Astrocyte of the spinal cord (primary cell): ENCODE data around the gene DAG1.

Experiments used
- DNase-seq: peaks from one replicate; pipeline ENCODE4 v3.0.0; 2011; ENCODE audit warnings: low read depth, low spot score
- H3K4me3 ChIP-seq: 2 replicates; pipeline ENCODE4 v1.5.1; 2011; ENCODE audit warnings: low read depth, mild to moderate bottlenecking, low read length, moderate library complexity
- in situ Hi-C: cut with HindIII; loops from 2 replicates; pipeline ENCODE4 v1.10.0; 2017; ENCODE audit warnings: low sequenced_read_pairs
- TF ChIP-seq, protein P1 (sequence below): IDR thresholded peaks from 2 replicates; pipeline ENCODE4 v1.5.1; 2012; ENCODE audit warnings: low read depth, mild to moderate bottlenecking, low read length, inconsistent platforms

DAG1 gene

DNA sequence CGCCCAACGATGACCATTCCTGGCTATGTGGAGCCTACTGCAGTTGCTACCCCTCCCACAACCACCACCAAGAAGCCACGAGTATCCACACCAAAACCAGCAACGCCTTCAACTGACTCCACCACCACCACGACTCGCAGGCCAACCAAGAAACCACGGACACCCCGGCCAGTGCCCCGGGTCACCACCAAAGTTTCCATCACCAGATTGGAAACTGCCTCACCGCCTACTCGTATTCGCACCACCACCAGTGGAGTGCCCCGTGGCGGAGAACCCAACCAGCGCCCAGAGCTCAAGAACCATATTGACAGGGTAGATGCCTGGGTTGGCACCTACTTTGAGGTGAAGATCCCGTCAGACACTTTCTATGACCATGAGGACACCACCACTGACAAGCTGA, 61.6 kb downstream of the DAG1 start:
- in situ Hi-C loops, result no loop called here
- TF ChIP-seq, protein P1, sequence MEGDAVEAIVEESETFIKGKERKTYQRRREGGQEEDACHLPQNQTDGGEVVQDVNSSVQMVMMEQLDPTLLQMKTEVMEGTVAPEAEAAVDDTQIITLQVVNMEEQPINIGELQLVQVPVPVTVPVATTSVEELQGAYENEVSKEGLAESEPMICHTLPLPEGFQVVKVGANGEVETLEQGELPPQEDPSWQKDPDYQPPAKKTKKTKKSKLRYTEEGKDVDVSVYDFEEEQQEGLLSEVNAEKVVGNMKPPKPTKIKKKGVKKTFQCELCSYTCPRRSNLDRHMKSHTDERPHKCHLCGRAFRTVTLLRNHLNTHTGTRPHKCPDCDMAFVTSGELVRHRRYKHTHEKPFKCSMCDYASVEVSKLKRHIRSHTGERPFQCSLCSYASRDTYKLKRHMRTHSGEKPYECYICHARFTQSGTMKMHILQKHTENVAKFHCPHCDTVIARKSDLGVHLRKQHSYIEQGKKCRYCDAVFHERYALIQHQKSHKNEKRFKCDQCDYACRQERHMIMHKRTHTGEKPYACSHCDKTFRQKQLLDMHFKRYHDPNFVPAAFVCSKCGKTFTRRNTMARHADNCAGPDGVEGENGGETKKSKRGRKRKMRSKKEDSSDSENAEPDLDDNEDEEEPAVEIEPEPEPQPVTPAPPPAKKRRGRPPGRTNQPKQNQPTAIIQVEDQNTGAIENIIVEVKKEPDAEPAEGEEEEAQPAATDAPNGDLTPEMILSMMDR, result no peak
- H3K4me3 ChIP-seq, result no peak overlapping the region
- DNase-seq, result no peak

GRCh38 chr3:49533031-49533430, 63.0 kb downstream of the DAG1 start:
- no peak for DNase-seq
- H3K4me3 ChIP-seq, result no peak overlapping the region
- TF ChIP-seq, protein P1, result no peak
- in situ Hi-C loops, result no loop called here

DNA sequence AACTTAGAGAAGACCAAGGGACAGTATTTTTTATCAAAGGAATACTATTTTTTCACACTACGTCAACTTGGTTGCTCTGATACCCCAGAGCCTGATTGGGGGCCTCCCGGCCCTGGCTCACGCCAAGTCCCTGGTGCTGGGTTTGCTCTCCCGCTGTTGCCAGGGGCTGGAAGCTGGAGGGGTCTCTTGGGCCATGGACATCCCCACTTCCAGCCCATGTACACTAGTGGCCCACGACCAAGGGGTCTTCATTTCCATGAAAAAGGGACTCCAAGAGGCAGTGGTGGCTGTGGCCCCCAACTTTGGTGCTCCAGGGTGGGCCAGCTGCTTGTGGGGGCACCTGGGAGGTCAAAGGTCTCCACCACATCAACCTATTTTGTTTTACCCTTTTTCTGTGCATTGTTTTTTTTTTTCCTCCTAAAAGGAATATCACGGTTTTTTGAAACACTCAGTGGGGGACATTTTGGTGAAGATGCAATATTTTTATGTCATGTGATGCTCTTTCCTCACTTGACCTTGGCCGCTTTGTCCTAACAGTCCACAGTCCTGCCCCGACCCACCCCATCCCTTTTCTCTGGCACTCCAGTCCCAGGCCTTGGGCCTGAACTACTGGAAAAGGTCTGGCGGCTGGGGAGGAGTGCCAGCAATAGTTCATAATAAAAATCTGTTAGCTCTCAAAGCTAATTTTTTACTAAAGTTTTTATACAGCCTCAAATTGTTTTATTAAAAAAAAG, 63.9 kb downstream of the DAG1 start:
- TF ChIP-seq, protein P1, result no peak

DNA sequence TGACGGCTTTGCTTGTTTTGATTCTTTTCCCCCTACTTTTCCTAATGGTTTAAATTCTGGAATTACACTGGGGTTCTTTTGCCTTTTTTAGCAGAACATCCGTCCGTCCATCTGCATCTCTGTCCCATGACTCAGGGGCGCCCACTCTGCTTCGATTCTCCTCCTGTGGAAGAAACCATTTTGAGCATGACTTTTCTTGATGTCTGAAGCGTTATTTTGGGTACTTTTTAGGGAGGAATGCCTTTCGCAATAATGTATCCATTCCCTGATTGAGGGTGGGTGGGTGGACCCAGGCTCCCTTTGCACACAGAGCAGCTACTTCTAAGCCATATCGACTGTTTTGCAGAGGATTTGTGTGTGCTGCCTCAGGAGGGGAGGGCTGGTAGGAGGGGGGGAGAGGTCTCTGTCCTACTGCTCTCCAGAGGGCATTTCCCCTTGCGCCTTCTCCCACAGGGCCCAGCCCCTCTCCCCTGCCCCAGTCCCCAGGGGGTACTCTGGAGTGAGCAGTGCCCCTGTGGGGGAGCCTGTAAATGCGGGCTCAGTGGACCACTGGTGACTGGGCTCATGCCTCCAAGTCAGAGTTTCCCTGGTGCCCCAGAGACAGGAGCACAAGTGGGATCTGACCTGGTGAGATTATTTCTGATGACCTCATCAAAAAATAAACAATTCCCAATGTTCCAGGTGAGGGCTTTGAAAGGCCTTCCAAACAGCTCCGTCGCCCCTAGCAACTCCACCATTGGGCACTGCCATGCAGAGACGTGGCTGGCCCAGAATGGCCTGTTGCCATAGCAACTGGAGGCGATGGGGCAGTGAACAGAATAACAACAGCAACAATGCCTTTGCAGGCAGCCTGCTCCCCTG, 64.7 kb downstream of the DAG1 start:
- TF ChIP-seq, protein P1, result no peak
- no peak overlapping the region for H3K4me3 ChIP-seq
- peak; percentile 30 for DNase-seq
- in situ Hi-C loops, result no loop called here

More for the DNA sequence above, 63.9 kb downstream of the DAG1 start:
- in situ Hi-C loops, result no loop called here
- no peak overlapping the region for H3K4me3 ChIP-seq
- DNase-seq, result no peak

DNA sequence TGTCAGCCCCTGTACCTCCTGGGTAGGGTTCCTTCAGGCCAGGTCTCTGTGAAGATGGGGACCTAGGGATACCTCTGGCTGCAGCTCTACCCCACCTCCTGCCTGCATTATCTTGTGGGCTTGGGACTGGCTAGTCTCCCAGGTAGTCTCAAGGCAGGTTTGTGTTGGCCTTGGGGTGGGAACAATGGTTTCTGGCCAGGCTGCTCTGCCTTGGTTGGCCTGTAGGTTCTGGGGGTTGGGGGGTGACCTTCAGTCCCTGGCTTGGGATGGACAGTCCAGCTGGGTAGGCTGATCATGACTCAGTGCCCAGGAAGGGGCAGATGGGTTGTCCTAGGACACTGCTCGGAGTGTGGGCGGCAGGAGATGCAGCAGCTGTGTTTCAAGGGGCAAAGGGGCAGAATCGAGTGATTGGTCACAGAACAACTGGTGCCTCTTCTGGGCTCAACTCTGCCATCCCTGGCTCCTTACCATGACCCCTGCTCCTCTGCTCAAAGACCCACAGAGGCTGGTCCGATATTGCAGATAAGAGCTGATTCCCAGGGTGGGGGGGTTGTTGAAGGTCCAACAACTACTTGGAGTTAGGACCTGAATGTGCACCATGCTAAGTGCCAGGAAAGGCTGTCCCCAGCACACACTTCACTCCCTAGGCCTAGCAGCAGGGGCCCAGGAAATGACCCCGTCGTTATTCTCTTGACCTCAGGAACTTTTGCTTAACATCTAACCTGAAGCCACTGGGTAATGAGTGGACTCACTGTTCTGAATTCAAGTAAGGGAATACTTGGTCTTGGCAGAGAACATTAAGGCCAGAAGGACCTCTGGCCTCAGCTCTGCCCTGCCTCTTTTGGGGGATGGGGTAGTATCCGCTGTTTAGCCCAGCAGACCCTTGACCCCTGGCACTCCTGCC, 66.2 kb downstream of the DAG1 start:
- DNase-seq, result no peak
- in situ Hi-C loops, result no loop called here
- TF ChIP-seq, protein P1, result no peak
- no peak overlapping the region for H3K4me3 ChIP-seq

GRCh38 chr3:49536875-49537533, 66.9 kb downstream of the DAG1 start:
- in situ Hi-C loops, result no loop called here
- no peak overlapping the region for H3K4me3 ChIP-seq
- DNase-seq, result no peak
- TF ChIP-seq, protein P1, result no peak
